Mucosa of descending colon (tissue), 3 donors: Measurements from ENCODE around the gene AGPAT2. TPM values are rescaled to one million over a fixed set of nuclear protein-coding genes. Genes with fewer than 3 reads are reported as not detected.

Source experiments
- ATAC-seq: fragments of 200-7000 bp; cut with Tn5 transposase; one replicate; pipeline ENCODE4 v1.9.1; 2020; ENCODE audit warnings: mild to moderate bottlenecking, moderate library complexity
- DNase-seq, 3 donors: peaks; one replicate each; pipeline ENCODE4 v3.0.0-alpha.2; 2020
- H3K36me3 ChIP-seq: fragments of 200-600 bp; one replicate; pipeline ENCODE4 v1.8.0; 2021; ENCODE audit warnings: low read depth, mild to moderate bottlenecking
- H3K4me1 ChIP-seq: fragments of 200-600 bp; one replicate; pipeline ENCODE4 v1.8.0; 2021; ENCODE audit warnings: low read depth, mild to moderate bottlenecking
- H3K4me3 ChIP-seq: fragments of 200-600 bp; one replicate; pipeline ENCODE4 v1.8.0; 2021; ENCODE audit warnings: mild to moderate bottlenecking
- H3K9me3 ChIP-seq: fragments of 200-600 bp; one replicate; pipeline ENCODE4 v1.8.0; 2021; ENCODE audit warnings: mild to moderate bottlenecking
- intact Hi-C, 2 donors: fragments of 100-400 bp; cut with DNase I in 1 of 2; cut with micrococcal nuclease in 1 of 2; formaldehyde crosslinking; loops; one replicate each; pipeline versions ENCODE4 v1.11.0 to v1.11.1; 2022; cut with DNase I, micrococcal nuclease
- total RNA-seq, 3 donors: library from RNA; stranded (reverse); fragmentation: NEBNext Ultra II Directional in 2 of 3; extraction: Animal tissue kit (Norgen Biotek cat#: 25700) in 2 of 3; gene quantifications; one replicate each; pipeline versions ENCODE4 v1.2.1 to v1.2.4, GENCODE V29; 2021 to 2023
- TF ChIP-seq, protein P1 (sequence below): fragments of 200-600 bp; IDR thresholded peaks from one replicate; pipeline ENCODE4 v1.8.0; 2022; ENCODE audit warnings: antibody characterized with exemption, mild to moderate bottlenecking
- donor health status: DM: no; HTN: no; CAD: no; lungs with moderate emphysema.
- donor health status: DM: no; HTN: no; CAD: no.
- donor health status: DM: no; HTN: yes; CAD: no.

AGPAT2 gene
- total RNA-seq, 3 donors from 2014 or later = 113 to 296 (median 152) TPM

DNA sequence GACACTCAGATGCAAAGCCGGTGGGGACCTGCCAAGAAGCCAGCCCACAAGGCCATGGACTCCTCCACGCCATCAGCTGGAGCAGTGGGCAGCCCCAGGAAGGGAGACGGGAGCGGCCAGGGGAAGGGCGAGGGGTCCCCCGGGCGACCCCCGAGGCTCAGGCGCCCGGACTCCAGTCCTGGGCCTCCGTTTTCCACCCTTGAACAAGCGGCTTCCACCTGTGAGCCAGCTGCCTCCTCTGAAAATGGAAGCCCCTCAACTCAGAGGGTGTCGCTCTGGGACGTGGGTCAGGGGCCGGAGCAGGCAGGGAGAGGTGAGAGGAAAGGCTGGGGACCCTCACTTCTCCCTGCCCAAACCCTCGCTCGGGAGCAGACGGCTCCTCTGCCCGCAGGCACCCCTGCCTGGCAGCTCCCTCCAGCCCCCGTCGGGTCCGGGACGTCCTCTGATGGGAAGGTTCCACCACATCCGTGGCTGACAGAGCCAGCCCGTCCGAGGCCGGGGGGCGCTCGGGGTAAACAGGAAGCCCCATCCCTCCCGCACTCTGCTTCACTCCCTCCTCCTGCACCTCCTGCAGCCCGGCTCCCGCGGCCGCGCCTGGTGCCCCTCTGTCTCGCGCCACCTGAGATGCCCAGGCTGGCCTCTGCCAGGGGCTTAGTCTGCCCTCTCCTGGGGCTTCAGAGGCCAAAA, 28.3 kb downstream of the AGPAT2 start:
- H3K4me3 ChIP-seq = no peak overlapping the region
- ATAC-seq (no peak), DNase-seq (peak in 1 of 3 donors; percentile 30)
- H3K4me1 ChIP-seq = no peaks in the 10 kb centered on the region
- no peaks in the 10 kb centered on the region for H3K36me3 ChIP-seq
- TF ChIP-seq, protein P1, sequence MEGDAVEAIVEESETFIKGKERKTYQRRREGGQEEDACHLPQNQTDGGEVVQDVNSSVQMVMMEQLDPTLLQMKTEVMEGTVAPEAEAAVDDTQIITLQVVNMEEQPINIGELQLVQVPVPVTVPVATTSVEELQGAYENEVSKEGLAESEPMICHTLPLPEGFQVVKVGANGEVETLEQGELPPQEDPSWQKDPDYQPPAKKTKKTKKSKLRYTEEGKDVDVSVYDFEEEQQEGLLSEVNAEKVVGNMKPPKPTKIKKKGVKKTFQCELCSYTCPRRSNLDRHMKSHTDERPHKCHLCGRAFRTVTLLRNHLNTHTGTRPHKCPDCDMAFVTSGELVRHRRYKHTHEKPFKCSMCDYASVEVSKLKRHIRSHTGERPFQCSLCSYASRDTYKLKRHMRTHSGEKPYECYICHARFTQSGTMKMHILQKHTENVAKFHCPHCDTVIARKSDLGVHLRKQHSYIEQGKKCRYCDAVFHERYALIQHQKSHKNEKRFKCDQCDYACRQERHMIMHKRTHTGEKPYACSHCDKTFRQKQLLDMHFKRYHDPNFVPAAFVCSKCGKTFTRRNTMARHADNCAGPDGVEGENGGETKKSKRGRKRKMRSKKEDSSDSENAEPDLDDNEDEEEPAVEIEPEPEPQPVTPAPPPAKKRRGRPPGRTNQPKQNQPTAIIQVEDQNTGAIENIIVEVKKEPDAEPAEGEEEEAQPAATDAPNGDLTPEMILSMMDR = no peak
- intact Hi-C loops = no loop called here
- H3K9me3 ChIP-seq = no peaks in the 10 kb centered on the region

DNA sequence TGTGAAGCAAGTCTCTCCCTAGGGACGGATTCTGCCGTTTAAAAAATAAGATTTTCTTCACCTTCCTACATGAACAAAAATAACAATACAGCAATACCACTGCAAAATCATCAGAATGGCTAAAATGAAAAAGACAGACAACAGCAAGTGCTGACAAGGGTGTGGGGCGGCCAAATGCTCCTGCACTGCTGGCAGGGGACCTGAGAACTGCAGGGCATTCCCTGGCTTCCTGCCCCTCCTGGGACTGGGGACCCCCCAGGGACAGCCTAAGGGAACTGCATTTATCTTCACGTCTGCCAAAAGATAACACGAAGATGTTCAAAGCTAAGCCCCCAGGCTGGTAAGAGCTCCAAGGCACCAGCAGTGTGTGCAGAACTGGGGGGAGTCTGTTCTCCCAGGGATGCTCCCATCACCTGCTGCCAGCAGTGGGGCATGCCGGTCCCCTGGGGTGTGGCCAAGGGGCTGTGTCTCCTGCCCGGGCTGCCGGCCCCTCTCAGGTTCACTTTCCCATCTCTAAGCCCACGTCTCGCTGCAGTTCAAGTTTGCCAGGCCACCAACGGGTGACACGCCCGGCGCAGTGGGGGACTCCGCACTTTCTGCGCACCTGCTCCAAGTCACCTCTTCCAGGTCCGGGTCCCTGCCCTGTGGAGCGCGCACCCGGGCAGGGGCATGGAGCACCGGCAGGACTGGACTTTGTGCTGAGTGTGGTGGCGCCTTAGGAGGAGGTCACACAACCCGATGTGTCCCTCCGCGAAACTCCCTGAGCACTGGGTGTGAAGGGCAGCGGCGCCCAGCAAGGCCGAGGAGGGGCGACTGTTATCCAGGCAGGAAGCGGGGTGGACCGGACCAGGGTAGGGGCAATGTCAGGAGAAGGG, 29.0 kb downstream of the AGPAT2 start:
- DNase-seq = peak in 1 of 3 donors; percentile 43
- intact Hi-C loops = no loop called here
- TF ChIP-seq, protein P1 = no peak
- no peaks in the 10 kb centered on the region for H3K4me1 ChIP-seq
- peak; percentile 46 for ATAC-seq
- no peaks in the 10 kb centered on the region for H3K9me3 ChIP-seq
- no peaks in the 10 kb centered on the region for H3K36me3 ChIP-seq
- no peak overlapping the region for H3K4me3 ChIP-seq

DNA sequence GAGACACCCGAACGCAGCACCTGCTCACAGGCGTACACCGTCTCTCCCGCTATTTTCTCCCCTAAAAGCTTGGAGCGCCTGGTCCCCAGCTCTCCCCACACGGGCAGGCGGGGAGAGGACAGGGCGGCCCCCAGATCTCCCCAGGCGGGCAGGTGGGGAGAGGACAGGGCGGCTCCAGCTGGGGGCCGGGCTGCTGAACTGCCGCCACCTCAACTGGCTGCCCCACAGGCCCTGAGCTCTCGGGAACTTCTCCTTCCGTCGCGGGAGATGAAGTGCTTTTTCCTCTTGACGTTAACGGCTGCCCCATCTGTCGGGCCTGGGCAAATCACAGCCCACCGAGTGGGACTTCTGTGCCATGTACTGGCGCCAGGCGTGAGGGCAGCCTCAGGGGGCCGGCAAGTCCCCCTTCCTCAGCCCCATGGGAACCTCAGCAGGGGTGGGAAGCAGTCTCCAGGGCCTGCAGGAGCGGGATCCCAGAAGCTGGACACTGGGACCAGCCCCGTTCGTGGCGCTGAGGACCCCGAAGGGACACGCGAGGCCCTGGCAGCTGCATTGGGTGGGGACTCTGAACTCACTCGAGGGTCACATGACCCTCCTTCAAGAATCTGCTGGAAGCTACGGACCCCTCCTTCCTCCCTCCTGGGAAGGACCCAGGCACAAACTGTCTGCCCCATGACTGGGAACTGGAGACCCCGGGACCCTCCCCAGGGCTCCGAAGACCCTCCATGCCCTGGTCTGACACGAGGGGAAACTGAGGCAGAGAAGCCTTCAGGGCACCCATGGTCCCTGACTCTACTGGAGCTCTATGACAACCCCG, 30.3 kb downstream of the AGPAT2 start:
- no peak overlapping the region for H3K4me3 ChIP-seq
- H3K36me3 ChIP-seq = no peaks in the 10 kb centered on the region
- no peaks in the 10 kb centered on the region for H3K4me1 ChIP-seq
- intact Hi-C loops = no loop called here
- TF ChIP-seq, protein P1 = no peak
- H3K9me3 ChIP-seq = no peaks in the 10 kb centered on the region
- ATAC-seq = no peak
- peak in 1 of 3 donors; percentile 25 for DNase-seq

- Histone ChIP-seq H3K36me3 (no peaks in the 10 kb centered on the region), H3K4me1 (no peaks in the 10 kb centered on the region), H3K4me3 (no peak overlapping the region), H3K9me3 (no peaks in the 10 kb centered on the region)
- no peak for DNase-seq
- TF ChIP-seq, protein P1 = no peak
- intact Hi-C loops = no loop called here
- ATAC-seq = no peak
Measured at GRCh38 chr9:136656183-136656738, 31.0 kb downstream of the AGPAT2 start.

DNA sequence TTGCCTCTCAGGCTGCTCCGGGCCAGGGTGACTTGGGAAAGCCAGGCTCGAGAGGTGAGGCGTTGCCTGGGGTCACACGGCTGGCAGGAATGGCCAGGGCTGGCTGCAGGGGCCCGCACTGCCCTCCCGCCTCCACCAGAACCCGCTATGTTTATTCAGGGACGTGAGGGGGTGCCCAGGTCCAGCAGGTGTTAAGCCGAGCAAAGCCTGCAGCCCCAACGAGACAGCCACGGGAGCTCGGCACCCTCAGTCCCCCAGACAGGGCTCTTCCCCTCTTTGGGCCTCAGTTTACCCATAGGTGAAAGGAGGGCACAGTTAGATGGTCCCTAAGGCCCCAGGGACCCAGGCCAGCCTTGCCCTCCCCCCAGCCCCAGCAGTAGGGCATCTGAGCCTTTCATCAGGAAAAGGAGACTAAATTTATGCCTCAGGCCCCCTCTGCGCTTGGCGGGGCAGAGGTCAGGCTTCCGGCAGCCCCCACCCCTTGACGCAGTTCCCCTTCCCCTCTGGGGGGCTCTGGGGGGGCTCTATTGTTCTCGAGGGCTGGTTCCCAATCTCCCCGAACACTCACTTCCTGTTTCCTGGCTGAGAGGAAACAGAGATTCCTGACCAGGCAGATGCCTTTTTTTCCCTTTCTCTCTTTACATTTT, 31.6 kb downstream of the AGPAT2 start:
- no peaks in the 10 kb centered on the region for H3K36me3 ChIP-seq
- intact Hi-C loops = no loop called here
- no peak overlapping the region for H3K4me3 ChIP-seq
- DNase-seq (peak in 1 of 3 donors; percentile 32), ATAC-seq (no peak)
- no peaks in the 10 kb centered on the region for H3K4me1 ChIP-seq
- TF ChIP-seq, protein P1 = no peak
- no peaks in the 10 kb centered on the region for H3K9me3 ChIP-seq
